Tibial nerve (tissue), 4 donors: ENCODE measurements around the gene SYT17. TPM values are rescaled to one million over a fixed set of nuclear protein-coding genes. Genes with fewer than 3 reads are reported as not detected.

ENCODE experiments used
- DNase-seq, 2 donors: peaks; one replicate each; pipeline ENCODE4 v3.0.0-alpha.2; 2019; ENCODE audit warnings: low spot score in 2 of 2
- H3K27ac ChIP-seq, 4 donors: fragments of 200-600 bp; sonication (generic) in 3 of 4; one replicate each; pipeline ENCODE4 v1.5.1; 2017 to 2019; ENCODE audit warnings: mild to moderate bottlenecking in 1 of 4
- H3K27me3 ChIP-seq, 2 donors: fragments of 200-600 bp; sonication (generic) in 1 of 2; one replicate each; pipeline versions ENCODE4 v1.5.1 to v1.6.0; 2017 to 2019
- H3K36me3 ChIP-seq, 3 donors: fragments of 200-600 bp; sonication (generic); one replicate each; pipeline ENCODE4 v1.5.1; 2018 to 2019
- H3K4me1 ChIP-seq, 4 donors: fragments of 200-600 bp; sonication (generic) in 3 of 4; one replicate each; pipeline ENCODE4 v1.5.1; 2017 to 2019
- H3K4me3 ChIP-seq, 4 donors: fragments of 200-600 bp; sonication (generic) in 3 of 4; one replicate each; pipeline ENCODE4 v1.5.1; 2017 to 2019; ENCODE audit warnings: mild to moderate bottlenecking in 1 of 4, moderate library complexity in 1 of 4
- H3K9me3 ChIP-seq, 4 donors: fragments of 200-600 bp; sonication (generic) in 3 of 4; one replicate each; pipeline ENCODE4 v1.5.1; 2017 to 2019
- CTCF ChIP-seq, 5 experiments: fragments of 200-600 bp in 3 of 5; fragments of 450-650 bp in 2 of 5; sonication (generic) in 3 of 5; IDR thresholded peaks; one replicate each; pipeline ENCODE4 v1.5.1; 2016 to 2019; ENCODE audit warnings: antibody characterized with exemption in 5 of 5, mild to moderate bottlenecking in 3 of 5, moderate library complexity in 2 of 5
- EP300 ChIP-seq, 2 donors: sonication (generic); formaldehyde crosslinking; IDR thresholded peaks; one replicate each; pipeline ENCODE4 v1.6.1; 2017; ENCODE audit warnings: antibody characterized with exemption in 2 of 2, mild to moderate bottlenecking in 1 of 2
- POLR2A ChIP-seq, 2 donors: fragments of 450-650 bp; IDR thresholded peaks; one replicate each; pipeline ENCODE4 v1.6.1; 2017; ENCODE audit warnings: antibody characterized with exemption in 2 of 2, mild to moderate bottlenecking in 2 of 2, moderate library complexity in 2 of 2
- whole genome bisulfite sequencing, 2 donors: methylation state at CpG; one replicate each; pipeline ENCODE4 v1.1.5; 2018; 5-methylcytosine and 5-hydroxymethylcytosine counted together
- total RNA-seq, 4 donors: library from RNA; depleted of rRNA; stranded (reverse); fragments of >200 nt; gene quantifications; one replicate each; pipeline ENCODE4 v1.1.0, GENCODE V29; 2016

SYT17 gene
- total RNA-seq, 4 donors from 2014 or later, result 8.1 to 33.9 (median 12.7) TPM

GRCh38 chr16:19230575-19230974 is 62.5 kb downstream of the SYT17 start:
- TF ChIP-seq EP300 (IDR thresholded peaks at IDR 0.05), result no peak
- no peak for TF ChIP-seq CTCF (IDR thresholded peaks at IDR 0.05)
- no peak for TF ChIP-seq POLR2A (IDR thresholded peaks at IDR 0.05)
- peaks cover 0 to 20% (median 0%) of the 10 kb centered on the region in 4 donors for H3K9me3 ChIP-seq
- 89 to 98% methylated on average over 3 of the region's 3 CpGs for WGBS, 2 donors

GRCh38 chr16:19231881-19232280 is 63.8 kb downstream of the SYT17 start:
- WGBS, 2 donors, result 65 to 67% methylated on average over 8 of the region's 8 CpGs
- TF ChIP-seq CTCF (IDR thresholded peaks at IDR 0.05) (no peak), EP300 (IDR thresholded peaks at IDR 0.05) (no peak), POLR2A (IDR thresholded peaks at IDR 0.05) (no peak)
- Histone ChIP-seq H3K4me3 (no peak overlapping the region), H3K4me1 (no peaks in the 10 kb centered on the region), H3K27ac (no peak overlapping the region), H3K9me3 (peaks cover 0 to 32% (median 3%) of the 10 kb centered on the region in 4 donors), H3K36me3 (no peaks in the 10 kb centered on the region), H3K27me3 (no peaks in the 10 kb centered on the region)
- DNase-seq, result no peak

More at GRCh38 chr16:19230575-19230974, 62.5 kb downstream of the SYT17 start:
- no peak overlapping the region for H3K4me3 ChIP-seq
- H3K27me3 ChIP-seq, result no peaks in the 10 kb centered on the region
- no peak for DNase-seq
- H3K4me1 ChIP-seq, result no peaks in the 10 kb centered on the region
- H3K36me3 ChIP-seq, result peaks cover 0 to 10% (median 0%) of the 10 kb centered on the region in 3 donors
- H3K27ac ChIP-seq, result no peak overlapping the region

- TF ChIP-seq EP300 (IDR thresholded peaks at IDR 0.05), result no peak
- no peak for TF ChIP-seq POLR2A (IDR thresholded peaks at IDR 0.05)
- TF ChIP-seq CTCF (IDR thresholded peaks at IDR 0.05), result no peak
- no peak for DNase-seq
- H3K4me3 ChIP-seq, result no peak overlapping the region
- 68 to 82% methylated on average over 5 of the region's 5 CpGs for WGBS, 2 donors
- no peaks in the 10 kb centered on the region for H3K4me1 ChIP-seq
- H3K27ac ChIP-seq, result no peak overlapping the region
- H3K36me3 ChIP-seq, result no peaks in the 10 kb centered on the region
- H3K9me3 ChIP-seq, result peaks cover 0 to 35% (median 3%) of the 10 kb centered on the region in 4 donors
- H3K27me3 ChIP-seq, result no peaks in the 10 kb centered on the region
Observed at GRCh38 chr16:19232988-19233387, 64.9 kb downstream of the SYT17 start.

GRCh38 chr16:19235478-19235877 is 67.4 kb downstream of the SYT17 start:
- Histone ChIP-seq H3K4me3 (no peak overlapping the region), H3K36me3 (peaks cover 0 to 10% (median 0%) of the 10 kb centered on the region in 3 donors), H3K27ac (no peak overlapping the region), H3K27me3 (no peaks in the 10 kb centered on the region), H3K4me1 (no peaks in the 10 kb centered on the region), H3K9me3 (peaks cover 0 to 47% (median 3%) of the 10 kb centered on the region in 4 donors)
- 88 to 89% methylated on average over 4 of the region's 4 CpGs for WGBS, 2 donors
- DNase-seq, result no peak
- TF ChIP-seq POLR2A (IDR thresholded peaks at IDR 0.05) (no peak), CTCF (IDR thresholded peaks at IDR 0.05) (no peak), EP300 (IDR thresholded peaks at IDR 0.05) (no peak)

- Histone ChIP-seq H3K9me3 (peaks cover 0 to 49% (median 3%) of the 10 kb centered on the region in 4 donors), H3K4me1 (no peaks in the 10 kb centered on the region), H3K27me3 (no peaks in the 10 kb centered on the region), H3K36me3 (peaks cover 0 to 12% (median 0%) of the 10 kb centered on the region in 3 donors), H3K4me3 (no peak overlapping the region), H3K27ac (no peak overlapping the region)
- TF ChIP-seq POLR2A (IDR thresholded peaks at IDR 0.05) (no peak), EP300 (IDR thresholded peaks at IDR 0.05) (no peak), CTCF (IDR thresholded peaks at IDR 0.05) (no peak)
- 95 to 98% methylated on average over 4 of the region's 4 CpGs for WGBS, 2 donors
- DNase-seq, result no peak
Observed at GRCh38 chr16:19235886-19236285, 67.8 kb downstream of the SYT17 start.
